ENCODE data around the gene ANKLE2.

The ANKLE2 gene

GRCh38 chr12:132748319-132748718 lies 13.3 kb downstream of the ANKLE2 start:
- ChIA-PET CTCF (no interaction called here), POLR2A (no interaction called here)
- DNase-seq (ENCODE audit: extremely low spot score): no peak
- no peak for TF ChIP-seq CTCF (IDR thresholded peaks at IDR 0.05; ENCODE audit: control extremely low read depth, extremely low read depth, low read depth, missing control alignments)

GRCh38 chr12:132747896-132748295 lies 13.7 kb downstream of the ANKLE2 start:
- ChIA-PET POLR2A (no interaction called here), CTCF (no interaction called here)
- TF ChIP-seq CTCF (IDR thresholded peaks at IDR 0.05; ENCODE audit: control extremely low read depth, extremely low read depth, low read depth, missing control alignments): no peak
- no peak for DNase-seq (ENCODE audit: extremely low spot score)

GRCh38 chr12:132747395-132747794 lies 14.2 kb downstream of the ANKLE2 start:
- ChIA-PET CTCF (interaction anchor here (1.5 kb wide), 1 partner anchor 12 kb away, joined by 3 read pairs; no protein-coding TSS in a partner anchor), POLR2A (interaction anchor here (0.8 kb wide), 1 partner anchor 8 kb away, joined by 4 read pairs; no protein-coding TSS in a partner anchor)
- no peak for TF ChIP-seq CTCF (IDR thresholded peaks at IDR 0.05; ENCODE audit: control extremely low read depth, extremely low read depth, low read depth, missing control alignments)

GRCh38 chr12:132746613-132747012 lies 15.0 kb downstream of the ANKLE2 start:
- ChIA-PET POLR2A (interaction anchor here (0.5 to 0.8 kb wide), 2 partner anchors 9 to 23 kb away, joined by 4 read pairs; no protein-coding TSS in a partner anchor), CTCF (interaction anchor here (1.5 kb wide), 1 partner anchor 11 kb away, joined by 3 read pairs; no protein-coding TSS in a partner anchor)
- DNase-seq (ENCODE audit: extremely low spot score): no peak
- TF ChIP-seq CTCF (IDR thresholded peaks at IDR 0.05; ENCODE audit: control extremely low read depth, extremely low read depth, low read depth, missing control alignments): no peak

More at GRCh38 chr12:132747395-132747794, 14.2 kb downstream of the ANKLE2 start:
- DNase-seq (ENCODE audit: extremely low spot score): no peak

GRCh38 chr12:132743831-132744230 lies 17.8 kb downstream of the ANKLE2 start:
- CTCF ChIA-PET: interaction anchor here (2.0 kb wide), 1 partner anchor 22 kb away, joined by 6 read pairs; no protein-coding TSS in a partner anchor
- no peak for DNase-seq (ENCODE audit: extremely low spot score)
- TF ChIP-seq CTCF (IDR thresholded peaks at IDR 0.05; ENCODE audit: control extremely low read depth, extremely low read depth, low read depth, missing control alignments): no peak
- POLR2A ChIA-PET: no interaction called here

- ChIA-PET POLR2A (interaction anchor here (0.5 to 0.6 kb wide), 2 partner anchors 56 to 1924 kb away, joined by 3 to 4 read pairs; no protein-coding TSS in a partner anchor), CTCF (interaction anchor here (1.0 to 2.1 kb wide), 2 partner anchors 9 to 30 kb away, joined by 3 to 5 read pairs; partner anchors contain the start of gene PGAM5)
- no peak for DNase-seq (ENCODE audit: extremely low spot score)
- no peak for TF ChIP-seq CTCF (IDR thresholded peaks at IDR 0.05; ENCODE audit: control extremely low read depth, extremely low read depth, low read depth, missing control alignments)
Measured at GRCh38 chr12:132741620-132742019, 20.0 kb downstream of the ANKLE2 start.

All from GM10248 (cell line).